ENCODE results near the gene STMN3.

STMN3 gene

GRCh38 chr20:63653041-63653973, at the start of gene STMN3:
Gene STMN3, minus strand, starts transcription at chr20:63653424. Its CDS starts 79 bp downstream, at chr20:63653345.
- DNase-seq, result peak; percentile 75 to 82

DNA sequence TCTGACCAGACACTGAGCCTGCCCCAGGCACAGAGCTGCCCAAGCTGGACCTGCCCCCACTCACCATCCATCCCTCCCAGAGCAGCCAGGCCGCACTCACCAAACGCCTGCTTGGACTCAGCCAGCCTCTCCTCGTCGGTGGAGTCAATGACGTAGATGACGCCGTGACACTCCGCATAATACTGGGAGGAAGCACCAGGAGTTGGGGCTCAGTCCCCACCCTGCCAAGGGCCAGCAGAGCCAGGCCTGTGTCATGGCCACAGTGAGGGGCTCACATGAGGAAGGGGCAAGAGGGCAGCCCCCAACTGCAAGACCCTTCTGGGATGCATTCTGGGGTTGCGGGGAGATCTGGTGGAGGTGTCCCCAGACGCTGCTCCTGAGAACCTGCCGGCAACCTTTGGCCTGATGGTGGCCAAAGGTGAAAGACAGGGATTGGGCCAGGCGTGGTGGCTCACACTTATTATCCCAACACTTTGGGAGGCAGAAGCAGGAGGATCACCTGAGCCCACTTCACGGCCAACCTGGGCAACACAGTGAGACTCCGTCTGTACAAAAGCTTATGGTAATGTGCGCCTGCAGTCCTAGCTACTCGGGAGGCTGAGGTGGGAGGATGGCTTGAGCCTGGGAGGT, 48.9 kb upstream of the STMN3 start:
- no peak for DNase-seq

DNA sequence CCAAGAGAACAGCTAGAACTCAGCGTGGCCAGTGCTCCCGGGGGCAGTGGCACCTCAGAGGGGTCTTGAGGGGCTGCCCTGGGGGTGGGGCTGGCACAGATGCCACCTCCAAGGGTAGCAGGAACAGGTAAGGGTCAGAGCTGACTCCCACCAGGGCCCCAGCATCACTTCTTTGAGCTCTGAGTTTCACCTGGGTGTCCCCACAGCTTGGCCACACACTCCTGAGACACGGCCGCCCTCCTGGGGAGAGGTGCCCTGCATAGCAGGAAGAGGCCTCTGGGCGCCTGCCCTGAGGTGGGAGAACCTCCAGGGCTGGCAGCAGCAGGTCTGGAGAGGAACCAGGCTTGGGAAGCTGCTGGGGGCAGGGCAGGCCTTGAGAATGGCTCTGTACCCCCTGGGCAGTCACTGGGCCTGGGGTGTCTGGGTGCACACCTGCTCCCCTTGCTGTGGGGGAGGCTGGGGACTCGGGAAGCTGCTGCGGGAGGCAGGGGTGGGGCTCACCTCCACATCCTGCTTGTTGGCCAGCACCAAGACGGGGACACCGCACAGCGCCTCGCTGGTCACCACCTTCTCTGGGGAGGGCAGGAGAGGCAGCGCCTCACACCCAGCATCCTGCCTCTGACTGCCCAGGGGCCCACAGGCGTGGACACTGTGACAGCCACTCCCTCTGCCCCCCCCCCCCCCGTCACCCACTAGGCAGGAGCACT, 48.3 kb upstream of the STMN3 start:
- DNase-seq, result no peak

- DNase-seq, result no peak
These were observed 47.8 kb upstream of the STMN3 start for GRCh38 chr20:63701051-63701328.

DNA sequence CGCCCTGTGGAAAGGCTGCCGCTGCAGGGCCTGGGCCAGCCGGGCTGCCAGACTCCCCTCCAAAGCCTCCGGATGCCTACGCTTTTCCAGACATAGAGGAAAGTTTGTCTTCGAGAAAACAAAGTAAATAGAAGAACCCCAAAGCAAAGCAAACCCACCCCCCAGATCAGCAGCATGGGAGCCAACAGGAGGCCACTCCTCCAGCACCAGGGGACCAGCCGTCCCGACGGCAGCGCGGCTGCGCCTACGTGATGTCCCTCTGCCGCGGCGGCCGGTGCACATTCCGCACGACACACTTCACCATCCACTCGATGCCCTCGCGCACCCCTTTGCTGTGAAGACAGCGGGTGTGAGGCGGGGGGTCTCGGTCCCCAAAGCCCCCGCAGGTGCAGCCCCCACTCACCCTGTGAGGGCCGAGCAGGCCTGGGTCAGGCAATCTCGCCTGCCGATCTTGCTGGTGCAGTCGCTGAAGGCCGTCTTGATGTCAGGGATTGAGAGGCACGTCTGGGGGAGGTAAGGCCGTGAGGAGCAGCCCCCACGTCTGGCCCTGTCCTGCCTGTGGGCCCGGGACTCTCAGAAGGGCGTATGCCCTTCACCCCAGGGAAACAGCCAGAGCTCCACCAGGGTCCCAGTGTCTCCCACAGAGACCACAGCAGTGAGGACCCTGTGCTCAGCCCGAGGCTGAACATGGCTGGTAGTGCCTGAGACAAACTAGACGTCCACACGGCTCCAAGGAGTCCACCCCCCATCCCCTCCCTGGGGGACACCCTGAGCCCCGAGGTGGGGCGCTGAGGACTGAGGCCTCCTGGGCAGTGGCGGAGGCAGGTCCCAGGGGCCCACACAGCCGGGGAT, 47.2 kb upstream of the STMN3 start:
- no peak for DNase-seq

- DNase-seq, result no peak
These were observed 46.4 kb upstream of the STMN3 start for GRCh38 chr20:63699466-63700198.

GRCh38 chr20:63698739-63699465, 45.7 kb upstream of the STMN3 start:
- DNase-seq, result peak; percentile 75 to 79

DNA sequence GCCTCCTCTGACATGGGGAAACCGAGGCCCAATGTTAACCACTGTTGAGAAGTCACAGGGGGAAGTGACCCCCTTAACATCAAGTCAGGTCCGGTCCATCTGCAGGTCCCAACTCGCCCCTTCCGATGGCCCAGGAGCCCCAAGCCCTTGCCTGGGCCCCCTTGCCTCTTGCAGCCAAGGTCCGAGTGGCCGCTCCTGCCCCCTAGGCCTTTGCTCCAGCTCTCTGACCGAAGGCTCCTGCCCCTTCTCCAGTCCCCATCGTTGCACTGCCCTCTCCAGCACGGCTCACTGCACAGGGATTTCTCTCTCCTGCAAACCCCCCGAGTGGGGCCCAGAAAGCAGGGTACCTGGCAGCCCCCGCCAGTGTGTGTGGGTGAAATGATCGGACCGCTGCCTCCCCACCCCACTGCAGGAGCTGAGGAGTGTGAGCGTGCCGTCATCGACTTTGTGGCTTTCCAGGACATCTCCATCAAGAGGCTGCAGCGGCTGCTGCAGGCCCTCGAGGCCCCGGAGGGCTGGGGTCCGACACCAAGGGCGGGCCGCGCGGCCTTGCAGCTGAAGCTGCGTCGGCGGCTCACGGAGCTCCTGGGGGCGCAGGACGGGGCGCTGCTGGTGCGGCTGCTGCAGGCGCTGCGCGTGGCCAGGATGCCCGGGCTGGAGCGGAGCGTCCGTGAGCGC, 44.8 kb upstream of the STMN3 start:
- no peak for DNase-seq

DNA sequence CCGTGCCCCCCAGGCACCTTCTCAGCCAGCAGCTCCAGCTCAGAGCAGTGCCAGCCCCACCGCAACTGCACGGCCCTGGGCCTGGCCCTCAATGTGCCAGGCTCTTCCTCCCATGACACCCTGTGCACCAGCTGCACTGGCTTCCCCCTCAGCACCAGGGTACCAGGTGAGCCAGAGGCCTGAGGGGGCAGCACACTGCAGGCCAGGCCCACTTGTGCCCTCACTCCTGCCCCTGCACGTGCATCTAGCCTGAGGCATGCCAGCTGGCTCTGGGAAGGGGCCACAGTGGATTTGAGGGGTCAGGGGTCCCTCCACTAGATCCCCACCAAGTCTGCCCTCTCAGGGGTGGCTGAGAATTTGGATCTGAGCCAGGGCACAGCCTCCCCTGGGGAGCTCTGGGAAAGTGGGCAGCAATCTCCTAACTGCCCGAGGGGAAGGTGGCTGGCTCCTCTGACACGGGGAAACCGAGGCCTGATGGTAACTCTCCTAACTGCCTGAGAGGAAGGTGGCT, 44.2 kb upstream of the STMN3 start:
- DNase-seq, result no peak

GRCh38 chr20:63696628-63697356, 43.6 kb upstream of the STMN3 start, which contains the start of gene TNFRSF6B:
Gene TNFRSF6B, plus strand, starts transcription at chr20:63696652. Its CDS starts 116 bp downstream, at chr20:63696768.
- DNase-seq, result peak; percentile 32 to 45

GRCh38 chr20:63696306-63696627, 43.0 kb upstream of the STMN3 start:
- DNase-seq, result peak; percentile 29 to 39

GRCh38 chr20:63695424-63696305, 42.4 kb upstream of the STMN3 start:
- no peak for DNase-seq

GRCh38 chr20:63694584-63695423, 41.6 kb upstream of the STMN3 start:
- DNase-seq, result no peak

DNA sequence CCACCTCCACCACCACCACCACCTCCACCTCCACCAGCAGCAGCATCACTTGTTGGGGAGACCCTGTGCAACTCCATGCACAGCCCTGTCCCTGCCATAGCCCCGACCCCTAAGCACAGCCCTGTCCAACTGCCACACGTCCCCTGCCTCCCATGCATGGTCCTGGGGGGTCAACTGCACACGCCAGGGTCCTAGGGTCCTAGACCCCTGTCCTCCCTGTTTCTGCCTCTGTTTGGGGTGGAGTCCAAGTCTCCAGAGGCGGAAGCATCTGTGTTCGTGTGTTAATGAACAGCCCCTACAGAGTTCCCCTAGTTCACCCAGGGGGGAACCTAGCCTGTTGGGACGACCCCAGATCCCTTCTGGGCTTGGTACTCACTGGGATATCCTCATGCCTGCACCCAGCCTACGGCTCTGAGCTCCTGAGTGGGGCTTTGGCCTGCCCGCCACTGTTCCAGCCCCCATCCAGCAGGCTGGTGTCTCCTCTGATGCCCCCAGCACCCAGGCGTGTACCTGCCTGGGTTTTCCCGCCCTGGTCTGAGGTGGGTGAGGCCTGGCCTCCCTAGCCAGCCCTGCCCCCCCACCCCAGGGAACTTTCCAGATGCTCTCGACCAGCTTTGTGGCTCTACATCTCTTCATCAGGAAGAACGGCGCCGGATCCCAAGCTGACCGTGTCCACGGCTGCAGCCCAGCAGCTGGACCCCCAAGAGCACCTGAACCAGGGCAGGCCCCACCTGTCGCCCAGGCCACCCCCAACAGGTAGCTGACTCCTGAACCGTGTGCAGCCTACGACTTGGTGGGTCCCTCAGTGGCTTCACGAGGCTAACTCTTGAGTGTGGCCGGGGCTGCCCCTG, 40.7 kb upstream of the STMN3 start:
- DNase-seq, result no peak

DNA sequence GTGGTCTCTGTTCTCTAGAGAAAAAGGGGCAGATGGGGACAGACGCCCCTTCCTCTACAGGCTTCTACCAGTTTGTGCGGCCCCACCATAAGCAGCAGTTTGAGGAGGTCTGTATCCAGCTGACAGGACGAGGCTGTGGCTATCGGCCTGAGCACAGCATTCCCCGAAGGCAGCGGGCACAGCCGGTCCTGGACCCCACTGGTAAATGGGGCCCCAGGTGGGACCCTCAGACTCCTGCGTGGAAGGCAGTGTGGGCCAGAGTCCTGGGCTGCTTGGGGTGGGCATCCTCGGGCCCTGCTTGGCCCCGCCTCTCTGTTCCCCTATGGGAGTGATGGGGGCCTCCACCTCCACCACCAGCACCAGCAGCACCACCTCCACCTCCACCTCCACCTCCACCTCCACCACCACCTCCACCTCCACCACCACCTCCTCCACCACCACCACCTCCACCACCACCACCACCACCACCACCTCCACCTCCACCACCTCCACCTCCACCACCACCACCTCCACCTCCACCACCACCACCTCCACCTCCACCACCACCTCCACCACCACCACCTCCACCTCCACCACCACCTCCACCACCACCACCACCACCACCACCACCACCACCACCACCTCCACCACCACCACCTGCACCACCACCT, 40.0 kb upstream of the STMN3 start:
- no peak for DNase-seq

DNA sequence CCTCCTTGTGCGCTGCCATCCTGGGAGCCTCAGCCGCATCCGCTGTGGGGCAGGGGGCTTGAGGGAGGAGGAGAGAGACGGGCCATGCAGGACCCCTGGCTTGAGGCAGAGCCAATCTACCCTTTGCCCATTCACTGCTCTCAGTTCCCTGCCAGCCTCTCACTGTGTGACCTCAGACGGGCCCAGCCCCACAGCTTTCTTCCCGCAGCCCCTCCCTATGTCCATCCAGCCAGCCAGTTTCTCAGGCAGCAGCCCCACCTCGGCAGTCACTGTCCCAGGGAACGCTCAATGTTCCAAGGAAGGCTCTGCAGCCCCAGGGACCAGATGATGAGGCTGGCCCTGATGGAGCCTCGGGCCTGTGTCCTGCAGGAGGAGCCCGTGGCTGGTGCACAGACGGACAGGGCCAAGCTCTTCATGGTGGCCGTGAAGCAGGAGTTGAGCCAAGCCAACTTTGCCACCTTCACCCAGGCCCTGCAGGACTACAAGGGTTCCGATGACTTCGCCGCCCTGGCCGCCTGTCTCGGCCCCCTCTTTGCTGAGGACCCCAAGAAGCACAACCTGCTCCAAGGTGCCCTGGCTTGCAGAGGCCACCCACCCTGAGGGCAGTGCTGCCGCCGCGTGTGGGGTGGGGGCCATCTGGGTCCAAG, 39.3 kb upstream of the STMN3 start:
- DNase-seq, result no peak
